Kidney (tissue), 14 donors: ENCODE results near the gene STK11. TPM values are rescaled to one million over a fixed set of nuclear protein-coding genes. Genes with fewer than 3 reads are reported as not detected.

Experiments
- DNase-seq, 5 donors: peaks; one replicate each; pipeline ENCODE4 v3.0.0-alpha.2; 2013 to 2020
- FAIRE-seq: peaks from 2 replicates; lab custom pipeline; 2012; peaks lifted over from hg19 to GRCh38; lab: Jason Lieb, UNC
- H3K27ac ChIP-seq, 2 donors: one replicate each; pipeline ENCODE4 v1.7.0; 2013; ENCODE audit warnings: low read depth in 2 of 2, low read length in 2 of 2, inconsistent platforms in 1 of 2
- H3K27me3 ChIP-seq: one replicate; pipeline ENCODE4 v1.7.1; 2013; ENCODE audit warnings: low read length, inconsistent platforms; ENCODE audit not compliant: control insufficient read depth, insufficient read depth
- H3K36me3 ChIP-seq, 3 donors: one replicate each; pipeline versions ENCODE4 v1.7.0 to v1.7.1; 2013; ENCODE audit warnings: low read length in 3 of 3, control low read depth in 1 of 3, inconsistent platforms in 1 of 3; ENCODE audit not compliant: insufficient read depth in 3 of 3, control insufficient read depth in 2 of 3
- H3K4me1 ChIP-seq, 3 donors: one replicate each; pipeline versions ENCODE4 v1.7.0 to v1.7.1; 2013; ENCODE audit warnings: low read length in 3 of 3, inconsistent platforms in 1 of 3, low read depth in 1 of 3; ENCODE audit not compliant: control insufficient read depth in 2 of 3, insufficient read depth in 2 of 3
- H3K4me3 ChIP-seq, 3 donors: one replicate each; pipeline versions ENCODE4 v1.7.0 to v1.8.1; 2013; ENCODE audit warnings: low read length in 3 of 3, control low read depth in 1 of 3, inconsistent platforms in 1 of 3
- H3K9ac ChIP-seq, 3 donors: one replicate each; pipeline versions ENCODE4 v1.7.0 to v1.7.1; 2013; ENCODE audit warnings: low read length in 3 of 3, control low read depth in 1 of 3, inconsistent platforms in 1 of 3
- H3K9me3 ChIP-seq, 3 donors: one replicate each; pipeline versions ENCODE4 v1.7.0 to v1.7.1; 2013; ENCODE audit warnings: low read length in 3 of 3, control low read depth in 1 of 3, inconsistent platforms in 1 of 3; ENCODE audit not compliant: control insufficient read depth in 2 of 3, insufficient read depth in 1 of 3
- intact Hi-C: fragments of 100-400 bp; cut with DNase I; formaldehyde crosslinking; loops from one replicate; pipeline ENCODE4 v1.11.1; 2022
- polyA plus RNA-seq: library from polyadenylated mRNA; stranded (reverse); fragments of 350-450 nt; fragmentation: Illumina TruSeq; extraction: RNeasy Lipid Tissue Mini Kit (QIAGEN cat#74804); gene quantifications from one replicate; pipeline ENCODE4 v1.2.3, GENCODE V29; 2014; ENCODE audit warnings: low read depth, low replicate concordance; ENCODE audit not compliant: insufficient read depth
- total RNA-seq: library from RNA; stranded (reverse); fragmentation: NEBNext Ultra II Directional; extraction: Animal tissue kit (Norgen Biotek cat#: 25700); gene quantifications from one replicate; pipeline ENCODE4 v1.2.1, GENCODE V29; 2021
- TF ChIP-seq, protein P1 (sequence below): IDR thresholded peaks from 3 replicates; pipeline ENCODE4 v1.5.1; 2012; ENCODE audit warnings: mild to moderate bottlenecking, moderate library complexity, borderline replicate concordance; ENCODE audit not compliant: insufficient read depth; ENCODE audit errors: extremely low read depth
- donor health status: control.
- donor health status: control.
- donor health status: control.
- donor health status: control.
- donor health status: control.
- donor health status: DM: yes; HTN: yes; CAD: no.
- donor health status: Normal renal cell carcinoma (clear cell type).

STK11 gene
- total and polyA plus RNA-seq, 2 donors from 2014 or later: 40.7 to 57.7 TPM

GRCh38 chr19:1182068-1182467, 23.5 kb upstream of the STK11 start:
- H3K4me1 ChIP-seq: peaks cover 0 to 13% (median 0%) of the 10 kb centered on the region in 3 donors
- no peak overlapping the region for H3K9ac ChIP-seq
- intact Hi-C loops: loop anchor here (10.0 kb wide), 1 partner anchor 57 kb away; no protein-coding TSS in a partner anchor
- H3K27ac ChIP-seq: peak overlapping the region; percentile 84 to 86
- H3K36me3 ChIP-seq: no peaks in the 10 kb centered on the region
- FAIRE-seq: no peak
- no peak for DNase-seq
- TF ChIP-seq, protein P1, sequence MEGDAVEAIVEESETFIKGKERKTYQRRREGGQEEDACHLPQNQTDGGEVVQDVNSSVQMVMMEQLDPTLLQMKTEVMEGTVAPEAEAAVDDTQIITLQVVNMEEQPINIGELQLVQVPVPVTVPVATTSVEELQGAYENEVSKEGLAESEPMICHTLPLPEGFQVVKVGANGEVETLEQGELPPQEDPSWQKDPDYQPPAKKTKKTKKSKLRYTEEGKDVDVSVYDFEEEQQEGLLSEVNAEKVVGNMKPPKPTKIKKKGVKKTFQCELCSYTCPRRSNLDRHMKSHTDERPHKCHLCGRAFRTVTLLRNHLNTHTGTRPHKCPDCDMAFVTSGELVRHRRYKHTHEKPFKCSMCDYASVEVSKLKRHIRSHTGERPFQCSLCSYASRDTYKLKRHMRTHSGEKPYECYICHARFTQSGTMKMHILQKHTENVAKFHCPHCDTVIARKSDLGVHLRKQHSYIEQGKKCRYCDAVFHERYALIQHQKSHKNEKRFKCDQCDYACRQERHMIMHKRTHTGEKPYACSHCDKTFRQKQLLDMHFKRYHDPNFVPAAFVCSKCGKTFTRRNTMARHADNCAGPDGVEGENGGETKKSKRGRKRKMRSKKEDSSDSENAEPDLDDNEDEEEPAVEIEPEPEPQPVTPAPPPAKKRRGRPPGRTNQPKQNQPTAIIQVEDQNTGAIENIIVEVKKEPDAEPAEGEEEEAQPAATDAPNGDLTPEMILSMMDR: no peak
- H3K27me3 ChIP-seq: no peaks in the 10 kb centered on the region
- H3K9me3 ChIP-seq: no peaks in the 10 kb centered on the region
- no peak overlapping the region for H3K4me3 ChIP-seq

GRCh38 chr19:1182727-1183126, 22.9 kb upstream of the STK11 start:
- DNase-seq (no peak), FAIRE-seq (no peak)
- Histone ChIP-seq H3K9ac (no peak overlapping the region), H3K36me3 (no peaks in the 10 kb centered on the region), H3K27ac (no peak overlapping the region), H3K4me3 (no peak overlapping the region), H3K4me1 (peaks cover 0 to 13% (median 0%) of the 10 kb centered on the region in 3 donors), H3K27me3 (no peaks in the 10 kb centered on the region), H3K9me3 (no peaks in the 10 kb centered on the region)
- intact Hi-C loops: loop anchor here (10.0 kb wide), 1 partner anchor 58 kb away; no protein-coding TSS in a partner anchor
- TF ChIP-seq, protein P1: no peak

GRCh38 chr19:1183543-1184172, 21.9 kb upstream of the STK11 start:
- Histone ChIP-seq H3K9ac (no peak overlapping the region), H3K27me3 (no peaks in the 10 kb centered on the region), H3K27ac (peak overlapping the region; percentile 85 to 87), H3K36me3 (no peaks in the 10 kb centered on the region), H3K4me1 (peaks cover 0 to 13% (median 0%) of the 10 kb centered on the region in 3 donors), H3K4me3 (no peak overlapping the region), H3K9me3 (no peaks in the 10 kb centered on the region)
- TF ChIP-seq, protein P1: no peak
- FAIRE-seq (no peak), DNase-seq (peak in 3 of 5 donors; percentile 43 to 92 (median 45))
- intact Hi-C loops: loop anchor here (10.0 kb wide), 1 partner anchor 59 kb away; no protein-coding TSS in a partner anchor
